ENCODE data around the gene XPO1.
A peak's percentile ranks its signal among the peaks of the same experiment; 100 is the strongest.
"Not testable (repeated sequence)": the region's sequence is repeated elsewhere in the genome, so short reads cannot be mapped to it uniquely, and the experiment has no call there.

Gene XPO1, protein sequence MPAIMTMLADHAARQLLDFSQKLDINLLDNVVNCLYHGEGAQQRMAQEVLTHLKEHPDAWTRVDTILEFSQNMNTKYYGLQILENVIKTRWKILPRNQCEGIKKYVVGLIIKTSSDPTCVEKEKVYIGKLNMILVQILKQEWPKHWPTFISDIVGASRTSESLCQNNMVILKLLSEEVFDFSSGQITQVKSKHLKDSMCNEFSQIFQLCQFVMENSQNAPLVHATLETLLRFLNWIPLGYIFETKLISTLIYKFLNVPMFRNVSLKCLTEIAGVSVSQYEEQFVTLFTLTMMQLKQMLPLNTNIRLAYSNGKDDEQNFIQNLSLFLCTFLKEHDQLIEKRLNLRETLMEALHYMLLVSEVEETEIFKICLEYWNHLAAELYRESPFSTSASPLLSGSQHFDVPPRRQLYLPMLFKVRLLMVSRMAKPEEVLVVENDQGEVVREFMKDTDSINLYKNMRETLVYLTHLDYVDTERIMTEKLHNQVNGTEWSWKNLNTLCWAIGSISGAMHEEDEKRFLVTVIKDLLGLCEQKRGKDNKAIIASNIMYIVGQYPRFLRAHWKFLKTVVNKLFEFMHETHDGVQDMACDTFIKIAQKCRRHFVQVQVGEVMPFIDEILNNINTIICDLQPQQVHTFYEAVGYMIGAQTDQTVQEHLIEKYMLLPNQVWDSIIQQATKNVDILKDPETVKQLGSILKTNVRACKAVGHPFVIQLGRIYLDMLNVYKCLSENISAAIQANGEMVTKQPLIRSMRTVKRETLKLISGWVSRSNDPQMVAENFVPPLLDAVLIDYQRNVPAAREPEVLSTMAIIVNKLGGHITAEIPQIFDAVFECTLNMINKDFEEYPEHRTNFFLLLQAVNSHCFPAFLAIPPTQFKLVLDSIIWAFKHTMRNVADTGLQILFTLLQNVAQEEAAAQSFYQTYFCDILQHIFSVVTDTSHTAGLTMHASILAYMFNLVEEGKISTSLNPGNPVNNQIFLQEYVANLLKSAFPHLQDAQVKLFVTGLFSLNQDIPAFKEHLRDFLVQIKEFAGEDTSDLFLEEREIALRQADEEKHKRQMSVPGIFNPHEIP (N-terminal part only)

DNA sequence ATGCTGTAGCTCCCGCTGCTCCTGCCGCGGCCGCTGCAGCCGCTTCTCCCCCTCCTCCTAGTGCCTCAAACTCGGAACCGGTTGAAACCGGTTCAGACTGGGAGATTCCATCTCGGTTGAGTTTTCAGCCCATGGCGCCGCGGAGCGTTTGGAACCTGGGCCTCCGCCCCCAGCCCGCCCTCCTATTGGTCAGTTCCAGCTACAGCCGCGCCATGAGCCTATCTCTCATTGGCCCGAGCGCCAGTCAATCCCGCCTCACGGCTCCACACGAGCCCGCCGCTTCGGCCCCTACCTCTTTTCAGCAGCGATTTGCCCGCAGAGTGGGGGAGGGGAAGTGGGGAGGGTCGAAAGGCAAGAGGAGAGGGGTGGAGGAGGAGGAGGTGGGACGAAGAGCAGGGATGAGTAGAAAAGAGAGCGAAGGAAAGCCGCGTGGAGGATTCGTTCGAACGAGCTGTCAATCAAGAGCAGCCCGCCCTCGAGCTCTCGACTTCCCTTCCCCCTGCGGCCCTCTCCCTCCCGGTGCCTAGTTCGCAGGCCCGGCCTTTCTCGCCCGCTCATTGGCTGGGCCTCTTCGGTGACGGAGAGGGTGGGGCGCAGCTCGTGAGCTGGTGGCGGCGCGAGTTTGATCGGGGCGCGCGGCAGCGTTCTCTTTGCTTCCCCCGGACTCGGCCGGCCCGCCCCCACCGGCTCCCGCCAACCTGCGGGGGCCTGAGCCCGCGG is at the start of gene XPO1:
XPO1 (minus strand) TSS at position 157 of the 720 bp plus-strand sequence. CDS start 4,459 bp downstream, outside the sequence.
- peak; percentile 98 for DNase-seq (ENCODE audit: low spot score)

GRCh38 chr2:61586928-61587327 is 48.8 kb upstream of the XPO1 start:
- not testable (repeated sequence) for DNase-seq (ENCODE audit: low spot score)

DNA sequence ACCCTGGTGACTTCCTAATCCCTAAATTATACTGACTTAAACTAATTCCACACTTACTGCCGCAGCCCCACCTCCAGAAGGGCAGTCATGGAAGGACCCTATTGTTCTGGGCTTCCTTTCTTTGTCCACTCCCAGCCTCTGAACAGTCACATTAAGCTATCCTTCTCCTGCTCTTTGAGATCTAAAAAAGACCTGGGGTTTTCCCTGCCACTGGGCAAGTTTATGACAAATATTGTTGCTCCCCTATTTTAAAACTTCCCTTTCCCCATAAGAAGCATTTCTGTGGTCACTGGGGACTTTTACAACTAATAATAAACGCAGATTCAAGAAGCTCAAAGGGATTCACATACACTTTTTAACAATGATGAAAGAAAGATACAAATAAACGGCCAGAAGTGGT is 47.2 kb upstream of the XPO1 start:
- no peak for DNase-seq (ENCODE audit: low spot score)

DNA sequence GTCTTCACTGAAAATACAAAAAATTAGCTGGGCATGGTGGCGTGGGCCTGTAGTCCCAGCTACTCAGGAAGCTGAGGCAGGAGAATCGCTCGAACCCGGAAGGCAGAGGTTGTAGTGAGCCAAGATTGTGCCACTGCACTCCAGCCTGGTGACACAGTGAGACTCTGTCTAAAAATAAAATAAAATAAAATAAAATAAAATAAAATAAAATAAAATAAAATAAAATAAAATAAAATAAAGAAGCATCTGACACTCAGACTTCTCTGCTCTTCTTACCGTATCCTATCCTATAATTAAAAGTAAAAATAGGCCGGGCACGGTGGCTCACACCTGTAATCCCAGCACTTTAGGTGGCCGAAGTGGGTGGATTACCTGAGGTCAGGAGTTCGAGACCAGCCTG is 46.2 kb upstream of the XPO1 start:
- not testable (repeated sequence) for DNase-seq (ENCODE audit: low spot score)

DNA sequence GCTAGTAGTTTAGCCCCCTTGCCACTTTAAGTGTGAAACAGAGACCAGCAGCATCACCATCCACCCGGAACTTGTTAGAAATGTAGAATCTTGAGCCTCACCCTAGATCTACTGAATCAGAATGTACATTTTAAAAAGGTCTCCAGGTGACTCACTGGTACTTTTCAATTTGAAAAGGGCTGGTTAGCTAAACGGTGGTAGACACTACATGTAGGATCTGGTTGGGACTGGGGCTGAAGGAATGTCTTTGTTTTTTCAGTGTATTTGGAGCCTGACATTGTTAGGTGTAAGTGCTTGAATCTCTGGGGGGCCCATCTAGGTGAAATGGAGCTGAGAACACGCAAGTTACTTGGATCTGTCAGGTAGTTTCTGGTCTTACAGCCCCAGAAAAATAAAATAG is 44.0 kb upstream of the XPO1 start:
- DNase-seq (ENCODE audit: low spot score), result no peak

DNA sequence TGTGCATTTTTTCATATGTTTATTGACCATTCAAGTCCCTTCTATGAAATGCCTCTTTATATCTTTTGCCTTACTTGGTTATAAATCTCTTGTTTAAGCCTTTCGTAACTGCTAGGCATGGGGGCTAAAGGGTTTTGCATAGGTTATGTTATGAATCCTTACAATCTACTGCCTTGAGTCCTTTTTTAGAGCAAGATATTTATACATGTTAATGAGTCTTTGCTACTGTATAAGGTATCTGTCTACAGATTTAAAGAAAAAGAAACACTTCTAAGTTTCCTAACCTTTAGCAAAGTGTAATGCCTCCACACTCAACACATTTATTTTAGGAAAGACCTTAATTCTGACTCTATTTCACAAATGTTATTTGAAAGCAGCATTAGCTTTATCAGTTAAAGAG is 43.6 kb upstream of the XPO1 start:
- no peak for DNase-seq (ENCODE audit: low spot score)

- no peak for DNase-seq (ENCODE audit: low spot score)
Observed at GRCh38 chr2:61575447-61575859, 37.3 kb upstream of the XPO1 start.

DNA sequence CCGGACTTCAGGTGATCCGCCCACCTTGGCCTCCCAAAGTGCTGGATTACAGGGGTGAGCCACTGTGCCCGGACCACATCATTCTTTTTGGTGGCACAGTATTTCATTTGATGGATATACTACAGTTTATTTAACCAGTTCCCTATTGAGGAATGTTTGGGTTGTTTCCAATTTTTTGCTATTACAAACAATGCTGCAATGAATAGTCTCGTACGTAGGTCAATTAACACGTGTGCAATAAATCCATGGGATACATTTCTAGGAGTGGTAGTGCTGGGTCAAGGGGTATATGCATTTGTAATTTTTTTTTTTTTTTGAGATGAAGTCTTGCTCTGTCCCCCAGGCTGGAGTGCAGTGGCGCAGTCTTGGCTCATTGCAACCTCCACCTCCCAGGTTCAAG is 28.4 kb upstream of the XPO1 start:
- no peak for DNase-seq (ENCODE audit: low spot score)

DNA sequence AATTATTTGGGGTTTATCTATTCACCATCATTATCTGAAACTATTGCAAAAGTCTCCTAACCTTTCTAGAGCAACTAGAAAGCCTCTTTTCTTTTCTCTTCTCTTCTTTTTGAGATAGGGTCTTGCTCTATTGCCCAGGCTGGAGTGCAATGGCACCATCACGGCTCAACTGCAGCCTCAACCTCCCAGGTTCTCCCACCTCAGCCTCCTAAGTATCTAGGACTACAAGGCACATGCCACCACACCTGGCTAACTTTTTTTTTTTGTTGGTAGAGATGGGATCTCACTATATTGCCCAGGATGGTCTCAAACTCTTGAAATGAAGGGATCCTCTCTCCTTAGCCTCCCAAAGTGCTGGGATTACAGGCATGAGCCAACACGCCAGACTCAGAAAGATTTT is 24.5 kb upstream of the XPO1 start:
- no peak for DNase-seq (ENCODE audit: low spot score)

- DNase-seq (ENCODE audit: low spot score), result no peak
Observed at GRCh38 chr2:61558160-61558559, 20.0 kb upstream of the XPO1 start.

DNA sequence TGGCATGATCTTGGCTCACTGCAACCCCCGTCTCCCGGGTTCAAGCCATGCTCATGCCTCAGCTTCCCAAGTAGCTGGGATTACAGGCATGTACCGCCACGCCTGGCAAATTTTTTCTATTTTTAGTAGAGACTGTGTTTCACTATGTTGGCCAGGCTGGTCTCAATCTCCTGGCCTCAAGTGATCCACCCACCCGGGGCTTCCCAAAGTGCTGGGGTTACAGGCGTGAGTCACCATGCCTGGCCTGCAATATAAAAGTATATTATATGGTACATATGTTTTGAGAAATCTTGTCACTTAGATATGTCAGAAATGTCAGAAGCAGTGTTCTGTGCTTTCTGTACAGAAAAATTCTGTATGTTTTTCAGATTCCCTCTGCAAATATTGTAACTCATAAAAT is 19.2 kb upstream of the XPO1 start:
- DNase-seq (ENCODE audit: low spot score), result no peak

GRCh38 chr2:61554604-61555003 is 16.4 kb upstream of the XPO1 start:
- no peak for DNase-seq (ENCODE audit: low spot score)

DNA sequence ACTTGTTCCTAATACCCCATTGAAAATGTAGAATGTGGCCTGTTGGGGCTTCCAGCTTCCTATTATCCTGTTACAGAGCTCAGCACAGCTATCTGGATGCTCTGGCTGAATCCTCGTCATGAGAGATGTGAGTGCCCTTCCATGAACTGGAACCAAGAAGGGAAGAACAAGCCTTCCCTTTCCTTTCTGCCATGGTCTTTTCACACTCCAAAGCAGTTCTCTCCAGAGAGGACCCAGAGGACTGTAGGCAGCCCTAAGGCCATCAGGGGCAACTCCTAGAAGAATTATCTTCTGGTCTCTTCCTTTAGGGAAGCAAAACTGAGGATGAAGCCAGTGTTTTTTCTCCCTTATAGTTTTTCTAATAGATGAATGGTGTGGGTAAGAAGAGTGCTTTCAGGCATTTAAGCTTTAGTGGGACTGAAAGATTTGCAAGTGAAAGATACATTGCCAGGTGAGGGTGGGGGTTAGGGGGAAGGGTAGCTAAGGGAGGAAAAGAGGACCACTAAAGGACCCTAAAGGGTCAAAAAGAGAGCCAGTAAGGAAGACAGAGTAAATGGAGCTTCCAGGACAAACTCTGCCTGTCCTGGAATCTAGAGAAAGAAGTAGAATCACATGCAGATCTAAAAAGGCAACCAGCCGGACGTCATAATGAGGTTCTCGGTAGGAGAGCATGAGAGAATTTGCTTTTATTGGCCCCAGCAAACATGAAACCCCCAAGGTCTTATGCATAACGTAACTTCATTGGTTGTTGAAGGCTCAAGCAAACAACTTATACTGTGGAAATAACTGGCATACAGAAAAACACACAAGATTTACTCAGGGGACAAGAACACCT is 12.4 kb upstream of the XPO1 start:
- no peak for DNase-seq (ENCODE audit: low spot score)

DNA sequence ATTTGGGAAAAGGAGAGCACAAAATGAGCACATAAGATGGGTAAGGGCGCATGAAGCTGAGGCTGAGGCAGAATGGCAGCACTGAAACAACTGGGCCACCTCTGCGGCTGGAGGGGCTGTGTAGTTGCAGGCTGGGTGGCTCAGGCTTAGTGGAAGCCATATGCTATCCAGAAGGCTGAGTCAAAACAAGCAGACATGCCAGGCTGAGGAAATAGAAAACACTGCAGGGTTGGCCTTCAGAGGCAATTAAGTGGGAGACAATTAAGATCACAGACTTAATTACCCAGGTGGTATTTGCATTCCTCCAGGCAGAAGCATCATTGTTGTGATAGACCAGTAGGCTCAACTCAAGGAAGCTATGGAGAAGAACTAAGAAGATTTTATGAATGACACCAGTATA is 11.4 kb upstream of the XPO1 start:
- DNase-seq (ENCODE audit: low spot score), result no peak

DNA sequence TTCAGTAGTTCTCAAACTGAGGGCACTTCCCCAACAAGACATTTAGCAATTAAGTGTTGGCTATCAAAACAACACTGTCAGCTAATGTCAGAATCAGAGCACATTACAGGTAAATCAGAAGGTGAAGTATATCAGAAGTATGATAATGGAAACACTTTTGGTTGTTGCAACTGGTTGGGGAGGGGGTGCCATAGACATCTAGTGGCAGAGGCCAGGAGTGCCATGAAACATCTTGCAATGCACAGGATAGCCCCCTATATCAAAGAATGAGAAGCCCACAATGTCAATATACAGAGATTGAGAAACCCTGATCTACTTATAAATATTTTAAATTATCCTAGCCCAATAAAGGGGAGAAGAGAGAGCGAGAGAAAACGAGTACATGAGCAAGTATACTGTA is 4.9 kb upstream of the XPO1 start:
- no peak for DNase-seq (ENCODE audit: low spot score)

- not testable (repeated sequence) for DNase-seq (ENCODE audit: low spot score)
Observed at GRCh38 chr2:61540167-61540566, 2.0 kb upstream of the XPO1 start.

- peak; percentile 14 for DNase-seq (ENCODE audit: low spot score)
Observed at GRCh38 chr2:61538920-61539520, 864 bp upstream of the XPO1 start.

DNA sequence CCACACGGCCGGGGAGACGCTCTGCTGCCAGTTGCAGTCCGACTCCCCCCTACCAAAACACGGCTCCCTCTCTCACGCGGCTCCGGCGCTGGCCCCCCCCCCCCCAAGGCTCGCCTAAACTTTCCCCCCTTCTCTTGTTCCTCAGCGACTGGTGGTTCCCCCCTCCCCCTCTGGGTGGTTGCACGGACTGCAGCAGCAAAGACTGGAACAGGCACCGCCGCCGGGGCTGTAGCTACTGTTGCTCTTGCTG is 281 bp downstream of the XPO1 start:
- DNase-seq (ENCODE audit: low spot score), result no peak

DNA sequence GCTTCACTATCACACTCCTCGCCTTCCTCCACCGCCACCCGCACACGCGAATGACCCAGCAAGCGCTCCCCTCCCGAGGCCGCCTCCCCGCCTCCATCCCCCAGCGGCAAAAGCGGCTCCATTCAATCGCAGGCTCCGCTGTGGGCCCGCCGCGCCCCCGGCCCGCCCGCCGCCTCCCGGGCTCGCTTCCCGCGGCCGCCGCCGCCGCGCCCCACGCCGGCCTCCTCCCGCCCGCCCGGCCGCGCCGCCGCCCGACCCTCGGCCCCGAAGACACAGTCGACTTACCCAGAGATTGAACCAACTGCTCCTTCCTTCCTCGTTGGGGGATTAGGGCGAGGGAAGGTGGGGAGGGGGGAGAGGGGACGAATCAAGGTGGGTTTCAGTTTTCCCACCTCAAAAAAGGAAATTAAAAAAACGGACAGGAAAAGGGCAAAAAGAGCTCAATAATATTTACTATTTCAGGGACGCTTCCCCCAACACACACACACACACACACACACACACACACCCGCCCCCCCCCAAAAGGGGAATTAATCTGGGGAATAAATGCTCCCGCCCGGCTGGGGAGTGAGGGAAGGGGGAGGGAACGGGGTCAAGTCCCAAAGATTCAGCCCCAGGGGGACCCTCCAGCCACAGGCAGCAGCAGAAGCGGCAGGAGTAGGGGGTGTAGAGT is 743 bp downstream of the XPO1 start:
- DNase-seq (ENCODE audit: low spot score), result no peak

DNA sequence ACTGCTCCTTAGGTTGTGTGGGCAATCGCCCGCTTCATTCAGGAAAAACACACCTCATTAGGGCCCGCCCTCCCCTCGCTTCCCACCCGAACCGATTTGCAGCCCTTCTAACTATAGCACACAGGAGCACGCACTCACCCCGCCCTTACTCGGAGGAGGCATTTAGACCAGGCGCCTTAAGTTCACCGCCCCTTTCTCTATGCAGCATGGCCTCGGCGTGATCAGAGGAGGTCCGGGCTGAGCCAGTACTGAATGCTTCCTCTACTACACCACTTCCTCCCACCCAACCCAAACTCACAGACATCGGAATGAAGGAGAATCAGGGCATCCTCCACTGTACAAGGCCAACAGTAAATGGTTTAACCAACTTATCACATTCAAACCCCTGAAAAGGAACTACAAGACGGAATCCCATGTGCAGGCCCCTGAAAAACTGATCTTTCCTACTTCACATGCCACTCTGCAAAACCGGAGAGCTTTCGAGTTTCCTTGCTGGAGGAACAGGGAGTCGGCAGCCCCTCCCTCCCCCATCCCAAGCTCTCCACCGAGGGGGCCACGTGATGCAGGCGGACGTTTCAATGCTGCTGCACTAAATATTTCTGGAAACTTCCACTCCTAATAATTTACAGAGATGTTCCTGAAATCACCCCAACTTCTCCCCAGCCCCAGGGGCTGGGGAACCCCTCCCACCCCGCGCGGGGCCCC is 1.4 kb downstream of the XPO1 start:
- DNase-seq (ENCODE audit: low spot score), result peak; percentile 62
